GM23248 (cell line): ENCODE results near the gene LSAMP.

Experiments
- EZH2 ChIP-seq: fragments of 200-600 bp; sonication (generic); IDR thresholded peaks from 2 replicates; pipeline ENCODE4 v1.6.1; 2018; ENCODE audit warnings: antibody characterized with exemption, mild to moderate bottlenecking; ENCODE audit not compliant: insufficient read depth, poor library complexity, severe bottlenecking
- EZH2phosphoT487 ChIP-seq: fragments of 200-600 bp; sonication (generic); IDR thresholded peaks from 2 replicates; pipeline ENCODE4 v1.6.1; 2018; ENCODE audit warnings: antibody characterized with exemption, moderate library complexity, mild to moderate bottlenecking, low read depth; ENCODE audit not compliant: insufficient read depth

- no peak for TF ChIP-seq EZH2
- no peak for TF ChIP-seq EZH2phosphoT487
Measured at GRCh38 chr3:116087426-116087825, 357.9 kb downstream of the LSAMP start.
